Loucy (cell line): ENCODE data around the gene OTOS.

Source experiments
- H2AFZ ChIP-seq: fragments of 200-600 bp; sonication (generic); 2 replicates; pipeline ENCODE4 v1.6.0; 2016; ENCODE audit warnings: antibody characterized with exemption, mild to moderate bottlenecking, low read length, moderate library complexity
- H3F3A ChIP-seq: fragments of 200-600 bp; 2 replicates; pipeline ENCODE4 v1.6.0; 2016; ENCODE audit warnings: antibody characterized with exemption, low read depth, mild to moderate bottlenecking
- H3K27me3 ChIP-seq: fragments of 200-600 bp; sonication (generic); 2 replicates; pipeline ENCODE4 v1.6.1; 2014; ENCODE audit warnings: low read length, mild to moderate bottlenecking; ENCODE audit not compliant: insufficient read depth, poor library complexity, severe bottlenecking
- H3K36me3 ChIP-seq: fragments of 200-600 bp; sonication (generic); 2 replicates; pipeline ENCODE4 v1.6.1; 2016; ENCODE audit warnings: low read length; ENCODE audit not compliant: insufficient read depth
- H3K4me1 ChIP-seq: fragments of 200-600 bp; sonication (generic); 2 replicates; pipeline ENCODE4 v1.5.1; 2014; ENCODE audit warnings: low read length, mild to moderate bottlenecking; ENCODE audit not compliant: insufficient read depth, poor library complexity, severe bottlenecking
- H3K4me2 ChIP-seq: fragments of 200-600 bp; sonication (generic); 2 replicates; pipeline ENCODE4 v1.6.0; 2014; ENCODE audit warnings: antibody characterized with exemption, low read length, low read depth, mild to moderate bottlenecking; ENCODE audit not compliant: poor library complexity, severe bottlenecking
- H3K4me3 ChIP-seq: fragments of 200-600 bp; sonication (generic); 2 replicates; pipeline ENCODE4 v1.5.1; 2014; ENCODE audit warnings: low read length, mild to moderate bottlenecking, mixed read lengths; ENCODE audit not compliant: poor library complexity, severe bottlenecking
- H3K79me2 ChIP-seq: fragments of 200-600 bp; sonication (generic); 2 replicates; pipeline ENCODE4 v1.6.1; 2014; ENCODE audit warnings: low read length; ENCODE audit not compliant: insufficient read depth
- H3K9ac ChIP-seq: fragments of 200-600 bp; sonication (generic); 2 replicates; pipeline ENCODE4 v1.6.0; 2014; ENCODE audit warnings: mild to moderate bottlenecking, low read depth, low read length, moderate library complexity; ENCODE audit not compliant: poor library complexity, severe bottlenecking
- H3K9me2 ChIP-seq: fragments of 200-600 bp; sonication (generic); replicated peaks from 2 replicates; pipeline ENCODE4 v1.6.1; 2016; ENCODE audit warnings: low read depth, low read length, mixed read lengths
- H3K9me3 ChIP-seq: fragments of 200-600 bp; sonication (generic); 2 replicates; pipeline ENCODE4 v1.6.1; 2014; ENCODE audit warnings: mild to moderate bottlenecking, antibody characterized with exemption, low read length, low read depth; ENCODE audit not compliant: insufficient read depth
- H4K20me1 ChIP-seq: fragments of 200-600 bp; sonication (generic); 2 replicates; pipeline ENCODE4 v1.6.0; 2014; ENCODE audit warnings: antibody characterized with exemption, low read length, mild to moderate bottlenecking; ENCODE audit not compliant: insufficient read depth, poor library complexity, severe bottlenecking
- EZH2phosphoT487 ChIP-seq: fragments of 200-600 bp; IDR thresholded peaks from 2 replicates; pipeline ENCODE4 v1.6.1; 2018; ENCODE audit warnings: antibody characterized with exemption, mild to moderate bottlenecking, moderate library complexity, borderline replicate concordance
- TF ChIP-seq, protein P1 (sequence below): fragments of 200-600 bp; sonication (generic); conservative IDR thresholded peaks from 2 replicates; pipeline ENCODE4 v1.5.1; 2014; ENCODE audit warnings: mild to moderate bottlenecking, antibody characterized with exemption, low read length

The OTOS gene

DNA sequence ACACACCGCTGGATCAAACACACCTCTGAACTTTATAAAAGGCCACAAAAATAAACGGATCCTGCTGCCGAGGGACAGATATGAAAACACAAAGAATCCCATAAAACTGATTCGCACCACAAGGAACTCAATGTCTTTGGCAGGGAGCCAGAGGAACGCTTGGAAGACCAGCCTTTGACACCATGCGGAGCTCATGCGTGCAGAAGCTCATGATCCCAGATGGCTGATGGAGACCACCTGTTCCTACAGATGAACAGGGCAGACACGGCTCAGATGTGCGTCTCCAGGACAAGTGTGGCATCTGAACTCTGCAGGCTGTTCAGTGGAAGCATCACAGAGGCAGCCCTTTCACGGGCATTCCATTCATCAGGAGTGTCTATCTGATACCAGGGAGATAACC lies 29.2 kb downstream of the OTOS start:
- Histone ChIP-seq H3K9ac (no peak overlapping the region), H3K36me3 (no peaks in the 10 kb centered on the region), H3K4me3 (no peak overlapping the region), H3K9me3 (no peaks in the 10 kb centered on the region), H3F3A (no peaks in the 10 kb centered on the region), H3K9me2 (no peaks in the 10 kb centered on the region), H4K20me1 (no peaks in the 10 kb centered on the region), H3K4me2 (no peak overlapping the region), H3K27me3 (no peaks in the 10 kb centered on the region), H2AFZ (no peak overlapping the region), H3K4me1 (no peaks in the 10 kb centered on the region), H3K79me2 (no peaks in the 10 kb centered on the region)
- TF ChIP-seq, protein P1, sequence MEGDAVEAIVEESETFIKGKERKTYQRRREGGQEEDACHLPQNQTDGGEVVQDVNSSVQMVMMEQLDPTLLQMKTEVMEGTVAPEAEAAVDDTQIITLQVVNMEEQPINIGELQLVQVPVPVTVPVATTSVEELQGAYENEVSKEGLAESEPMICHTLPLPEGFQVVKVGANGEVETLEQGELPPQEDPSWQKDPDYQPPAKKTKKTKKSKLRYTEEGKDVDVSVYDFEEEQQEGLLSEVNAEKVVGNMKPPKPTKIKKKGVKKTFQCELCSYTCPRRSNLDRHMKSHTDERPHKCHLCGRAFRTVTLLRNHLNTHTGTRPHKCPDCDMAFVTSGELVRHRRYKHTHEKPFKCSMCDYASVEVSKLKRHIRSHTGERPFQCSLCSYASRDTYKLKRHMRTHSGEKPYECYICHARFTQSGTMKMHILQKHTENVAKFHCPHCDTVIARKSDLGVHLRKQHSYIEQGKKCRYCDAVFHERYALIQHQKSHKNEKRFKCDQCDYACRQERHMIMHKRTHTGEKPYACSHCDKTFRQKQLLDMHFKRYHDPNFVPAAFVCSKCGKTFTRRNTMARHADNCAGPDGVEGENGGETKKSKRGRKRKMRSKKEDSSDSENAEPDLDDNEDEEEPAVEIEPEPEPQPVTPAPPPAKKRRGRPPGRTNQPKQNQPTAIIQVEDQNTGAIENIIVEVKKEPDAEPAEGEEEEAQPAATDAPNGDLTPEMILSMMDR, result no peak
- TF ChIP-seq EZH2phosphoT487, result no peak

DNA sequence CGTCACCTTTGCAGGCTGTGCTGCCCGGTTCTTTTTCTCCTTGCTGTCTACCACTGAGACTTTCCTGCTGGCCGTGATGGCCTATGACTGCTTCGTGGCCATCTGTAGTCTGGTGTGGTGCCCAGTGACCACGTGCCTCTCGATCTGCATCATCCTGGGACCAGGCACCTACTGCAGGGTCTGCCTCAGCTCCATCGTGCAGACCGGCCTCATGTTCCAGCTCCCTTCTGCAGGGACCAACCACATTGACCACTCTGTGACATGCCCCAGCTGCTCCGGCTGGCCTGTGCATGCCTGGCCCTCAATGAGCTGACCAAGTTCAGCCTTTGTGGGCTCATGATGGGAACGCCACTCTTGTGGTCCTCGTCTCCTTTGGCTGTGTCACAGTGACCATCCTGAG lies 31.1 kb downstream of the OTOS start:
- Histone ChIP-seq H3K79me2 (no peaks in the 10 kb centered on the region), H3K27me3 (no peaks in the 10 kb centered on the region), H3K9ac (no peak overlapping the region), H3K4me2 (no peak overlapping the region), H4K20me1 (no peaks in the 10 kb centered on the region), H2AFZ (no peak overlapping the region), H3K4me3 (no peak overlapping the region), H3K4me1 (no peaks in the 10 kb centered on the region), H3K36me3 (no peaks in the 10 kb centered on the region), H3K9me2 (no peaks in the 10 kb centered on the region), H3K9me3 (no peaks in the 10 kb centered on the region), H3F3A (no peaks in the 10 kb centered on the region)
- no peak for TF ChIP-seq EZH2phosphoT487
- TF ChIP-seq, protein P1, result no peak

DNA sequence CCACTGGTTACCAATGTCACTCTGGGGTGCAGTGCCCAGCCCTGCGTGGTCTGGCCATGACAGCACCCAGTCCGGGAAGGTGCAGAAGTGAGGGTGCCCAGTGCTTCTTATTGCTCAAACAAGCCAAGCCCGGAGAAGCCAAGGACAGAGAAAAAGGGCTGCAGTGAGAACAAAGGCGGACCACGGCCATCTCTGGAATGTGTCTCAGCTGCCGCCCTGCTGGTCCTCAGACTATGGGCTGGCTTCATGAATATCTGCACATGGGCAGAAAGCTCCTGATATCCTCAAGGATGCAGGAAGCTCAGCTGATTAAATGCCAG lies 33.0 kb downstream of the OTOS start:
- Histone ChIP-seq H2AFZ (no peak overlapping the region), H3K4me3 (no peak overlapping the region), H3K4me2 (no peak overlapping the region), H3K79me2 (no peaks in the 10 kb centered on the region), H3K9me2 (no peaks in the 10 kb centered on the region), H3K9ac (no peak overlapping the region), H3F3A (no peaks in the 10 kb centered on the region), H3K36me3 (no peaks in the 10 kb centered on the region), H3K4me1 (no peaks in the 10 kb centered on the region), H4K20me1 (no peaks in the 10 kb centered on the region), H3K9me3 (no peaks in the 10 kb centered on the region), H3K27me3 (no peaks in the 10 kb centered on the region)
- TF ChIP-seq, protein P1, result no peak
- no peak for TF ChIP-seq EZH2phosphoT487
